ENCODE results near the gene GABRE.

- TF ChIP-seq RAD21 (conservative IDR thresholded peaks at IDR 0.05 in 1 of 2, IDR thresholded peaks at IDR 0.05 in 1 of 2) (no peak), CTCF (IDR thresholded peaks at IDR 0.05) (no peak), TP53 (CRISPR knock-in tag; IDR thresholded peaks at IDR 0.05) (no peak), BCL3 (IDR thresholded peaks at IDR 0.05) (no peak), FOSB (CRISPR knock-in tag; IDR thresholded peaks at IDR 0.05) (no peak), HDAC2 (IDR thresholded peaks at IDR 0.05) (no peak), ESRRA (IDR thresholded peaks at IDR 0.05; ENCODE audit: borderline replicate concordance, low read length) (no peak), PHF8 (IDR thresholded peaks at IDR 0.05; ENCODE audit: borderline replicate concordance, low read depth) (no peak)
Measured at GRCh38 chrX:151981129-151981528, 6.7 kb upstream of the GABRE start.
